HepG2 (cell line): ENCODE results near the gene C7orf57. TPM values are rescaled to one million over a fixed set of nuclear protein-coding genes. Genes with fewer than 3 reads are reported as not detected.

Experiments
- ARID2 ChIP-seq: sonication (generic); formaldehyde crosslinking; IDR thresholded peaks from 2 replicates; pipeline ENCODE4 v1.8.1; 2022; ENCODE audit warnings: mild to moderate bottlenecking, missing genetic modification reagents, borderline replicate concordance
- CSRNP1 ChIP-seq: sonication (generic); formaldehyde crosslinking; IDR thresholded peaks from 2 replicates; pipeline ENCODE4 v1.8.1; 2023; ENCODE audit warnings: mild to moderate bottlenecking, missing genetic modification reagents
- FOXO1 ChIP-seq: sonication (generic); formaldehyde crosslinking; IDR thresholded peaks from 2 replicates; pipeline ENCODE4 v1.4.0; 2020; ENCODE audit warnings: missing genetic modification reagents
- GABPA ChIP-seq, 2 experiments: IDR thresholded peaks; 2 replicates each; pipeline ENCODE4 v1.6.1; 2011 to 2016; ENCODE audit warnings: low read depth in 2 of 2, low read length in 1 of 2, missing biosample characterization in 1 of 2, missing genetic modification characterization in 1 of 2
- KLF13 ChIP-seq: sonication (generic); formaldehyde crosslinking; IDR thresholded peaks from 2 replicates; pipeline ENCODE4 v1.4.0; 2020; ENCODE audit warnings: mild to moderate bottlenecking, missing genetic modification reagents
- NFATC3 ChIP-seq: sonication (generic); formaldehyde crosslinking; IDR thresholded peaks from 2 replicates; pipeline ENCODE4 v1.5.1; 2020; ENCODE audit warnings: mild to moderate bottlenecking, missing genetic modification reagents
- NR1H2 ChIP-seq: sonication (generic); formaldehyde crosslinking; IDR thresholded peaks from 2 replicates; pipeline ENCODE4 v1.8.1; 2022; ENCODE audit warnings: low read depth, missing genetic modification reagents, borderline replicate concordance
- POGZ ChIP-seq: sonication (generic); formaldehyde crosslinking; IDR thresholded peaks from 2 replicates; pipeline ENCODE4 v1.4.0; 2020; ENCODE audit warnings: mild to moderate bottlenecking, missing genetic modification reagents
- PRDM15 ChIP-seq: sonication (generic); formaldehyde crosslinking; IDR thresholded peaks from 2 replicates; pipeline ENCODE4 v1.4.0; 2020; ENCODE audit warnings: missing genetic modification reagents
- RBM22 ChIP-seq: fragments of 200-400 bp; formaldehyde crosslinking; optimal IDR thresholded peaks from 2 replicates; pipeline ENCODE3; 2017; ENCODE audit warnings: mild to moderate bottlenecking, low read length, moderate library complexity
- RNF2 ChIP-seq: fragments of 450-650 bp; conservative IDR thresholded peaks from 2 replicates; pipeline ENCODE4 v1.6.1; 2016; ENCODE audit warnings: low read depth
- TP53 ChIP-seq: sonication (generic); formaldehyde crosslinking; conservative IDR thresholded peaks from 2 replicates; pipeline ENCODE4 v1.4.0; 2020; ENCODE audit warnings: missing genetic modification reagents
- ZNF234 ChIP-seq: sonication (generic); formaldehyde crosslinking; conservative IDR thresholded peaks from 2 replicates; pipeline ENCODE4 v1.5.1; 2020; ENCODE audit warnings: mild to moderate bottlenecking, missing genetic modification reagents
- ZNF292 ChIP-seq: sonication (generic); formaldehyde crosslinking; IDR thresholded peaks from 2 replicates; pipeline ENCODE4 v1.8.1; 2022; ENCODE audit warnings: mild to moderate bottlenecking, low read depth, missing genetic modification reagents, borderline replicate concordance
- ZNF652 ChIP-seq: IDR thresholded peaks from 2 replicates; pipeline ENCODE4 v1.6.1; 2016; ENCODE audit warnings: low read depth, borderline replicate concordance
- ZNF672 ChIP-seq: sonication (generic); formaldehyde crosslinking; IDR thresholded peaks from 2 replicates; pipeline ENCODE4 v1.8.1; 2022; ENCODE audit warnings: missing genetic modification reagents
- ZNF703 ChIP-seq: sonication (generic); formaldehyde crosslinking; IDR thresholded peaks from 2 replicates; pipeline ENCODE4 v1.5.1; 2020; ENCODE audit warnings: missing genetic modification reagents, mild to moderate bottlenecking, moderate library complexity, borderline replicate concordance
- polyA plus RNA-seq, 8 experiments: library from polyadenylated mRNA; depleted of rRNA in 3 of 8; stranded (reverse) in 7 of 8; unstranded in 1 of 8; fragments of >200 nt; fragmentation: Illumina TruSeq in 4 of 8; extraction: Trizol in 4 of 8; gene quantifications; 2 replicates each; pipeline versions ENCODE4 v1.2.1 to v1.2.3, GENCODE V29; 2011 to 2016; ENCODE audit warnings: low read depth in 4 of 8, missing spikeins in 1 of 8, mixed read lengths in 1 of 8; ENCODE audit not compliant: insufficient read depth in 1 of 8
- total RNA-seq, 5 experiments: library from RNA; depleted of rRNA; stranded (reverse); fragments of >200 nt; fragmentation: Illumina TruSeq; extraction: Trizol; gene quantifications; 2 replicates each; pipeline ENCODE4 v1.2.3, GENCODE V29; 2016; ENCODE audit warnings: low read depth in 1 of 5
- TF ChIP-seq, protein P1 (sequence below): IDR thresholded peaks from 2 replicates; pipeline ENCODE4 v1.6.1; 2016
- TF ChIP-seq, protein P2 (sequence below): sonication (generic); formaldehyde crosslinking; IDR thresholded peaks from 2 replicates; pipeline ENCODE4 v1.4.0; 2020; ENCODE audit warnings: missing genetic modification reagents

Gene C7orf57
- total and polyA plus RNA-seq, 2 of the 13 experiments (the other 11 are each of a cell fraction or from before 2014, with no cell fraction given), result not detected

- no peak for TF ChIP-seq ZNF672
- no peak for TF ChIP-seq ZNF234 (CRISPR knock-in tag)
- no peak for TF ChIP-seq NR1H2 (CRISPR knock-in tag)
- TF ChIP-seq, protein P1, sequence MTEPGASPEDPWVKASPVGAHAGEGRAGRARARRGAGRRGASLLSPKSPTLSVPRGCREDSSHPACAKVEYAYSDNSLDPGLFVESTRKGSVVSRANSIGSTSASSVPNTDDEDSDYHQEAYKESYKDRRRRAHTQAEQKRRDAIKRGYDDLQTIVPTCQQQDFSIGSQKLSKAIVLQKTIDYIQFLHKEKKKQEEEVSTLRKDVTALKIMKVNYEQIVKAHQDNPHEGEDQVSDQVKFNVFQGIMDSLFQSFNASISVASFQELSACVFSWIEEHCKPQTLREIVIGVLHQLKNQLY (CRISPR knock-in tag), result no peak
- TF ChIP-seq GABPA (IDR thresholded peaks at IDR 0.05; ENCODE audit: low read depth, low read length), result no peak
- no peak for TF ChIP-seq GABPA (CRISPR knock-in tag; IDR thresholded peaks at IDR 0.05; ENCODE audit: low read depth)
- TF ChIP-seq ZNF652 (CRISPR knock-in tag), result no peak
- no peak for TF ChIP-seq KLF13 (CRISPR knock-in tag)
- TF ChIP-seq RBM22, result no peak
- TF ChIP-seq POGZ (CRISPR knock-in tag), result peak; percentile 65; the same call in 1 of the 2 replicates
- TF ChIP-seq RNF2, result 0 out of 2 replicates have a peak, but pooled peaks have one; percentile 26
- TF ChIP-seq CSRNP1 (CRISPR knock-in tag), result 0 out of 2 replicates have a peak, but pooled peaks have one; percentile 20
- TF ChIP-seq ARID2 (CRISPR knock-in tag), result no peak
- TF ChIP-seq FOXO1, result no peak
- TF ChIP-seq TP53 (CRISPR knock-in tag), result no peak
- no peak; the same call in 1 of the 2 replicates for TF ChIP-seq ZNF703 (CRISPR knock-in tag)
- TF ChIP-seq, protein P2, sequence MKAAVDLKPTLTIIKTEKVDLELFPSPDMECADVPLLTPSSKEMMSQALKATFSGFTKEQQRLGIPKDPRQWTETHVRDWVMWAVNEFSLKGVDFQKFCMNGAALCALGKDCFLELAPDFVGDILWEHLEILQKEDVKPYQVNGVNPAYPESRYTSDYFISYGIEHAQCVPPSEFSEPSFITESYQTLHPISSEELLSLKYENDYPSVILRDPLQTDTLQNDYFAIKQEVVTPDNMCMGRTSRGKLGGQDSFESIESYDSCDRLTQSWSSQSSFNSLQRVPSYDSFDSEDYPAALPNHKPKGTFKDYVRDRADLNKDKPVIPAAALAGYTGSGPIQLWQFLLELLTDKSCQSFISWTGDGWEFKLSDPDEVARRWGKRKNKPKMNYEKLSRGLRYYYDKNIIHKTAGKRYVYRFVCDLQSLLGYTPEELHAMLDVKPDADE (CRISPR knock-in tag), result no peak
- 0 out of 2 replicates have a peak, but pooled peaks have one; percentile 32 for TF ChIP-seq PRDM15 (CRISPR knock-in tag)
- TF ChIP-seq NFATC3 (CRISPR knock-in tag), result no peak
- TF ChIP-seq ZNF292, result peak; percentile 18; the same call in 1 of the 2 replicates
Observed at GRCh38 chr7:48088559-48089045, 53.3 kb downstream of the C7orf57 start (continued).
